Stimulated activated CD8-positive, alpha-beta memory T cell treated with anti-CD3 and anti-CD28 coated beads, Interleukin-12 subunit alpha, Interleukin-12 subunit beta, amount 100 ng/mL, for 1 hour (primary cell): ENCODE data around the gene SLC45A2.
"Not testable (repeated sequence)": the region's sequence is repeated elsewhere in the genome, so short reads cannot be mapped to it uniquely, and the experiment has no call there.

ENCODE experiments used
- DNase-seq: peaks from one replicate; pipeline ENCODE4 v3.0.0-alpha.2; 2020; ENCODE audit warnings: low read depth

Gene SLC45A2, protein sequence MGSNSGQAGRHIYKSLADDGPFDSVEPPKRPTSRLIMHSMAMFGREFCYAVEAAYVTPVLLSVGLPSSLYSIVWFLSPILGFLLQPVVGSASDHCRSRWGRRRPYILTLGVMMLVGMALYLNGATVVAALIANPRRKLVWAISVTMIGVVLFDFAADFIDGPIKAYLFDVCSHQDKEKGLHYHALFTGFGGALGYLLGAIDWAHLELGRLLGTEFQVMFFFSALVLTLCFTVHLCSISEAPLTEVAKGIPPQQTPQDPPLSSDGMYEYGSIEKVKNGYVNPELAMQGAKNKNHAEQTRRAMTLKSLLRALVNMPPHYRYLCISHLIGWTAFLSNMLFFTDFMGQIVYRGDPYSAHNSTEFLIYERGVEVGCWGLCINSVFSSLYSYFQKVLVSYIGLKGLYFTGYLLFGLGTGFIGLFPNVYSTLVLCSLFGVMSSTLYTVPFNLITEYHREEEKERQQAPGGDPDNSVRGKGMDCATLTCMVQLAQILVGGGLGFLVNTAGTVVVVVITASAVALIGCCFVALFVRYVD

GRCh38 chr5:33984671-33985124 lies at the start of gene SLC45A2:
TSS of gene SLC45A2 (minus strand) at chr5:33984693. CDS start at chr5:33984583, 110 bp downstream.
- no peak for DNase-seq

- DNase-seq: no peak
Measured at GRCh38 chr5:34031966-34032365, 47.5 kb upstream of the SLC45A2 start.

GRCh38 chr5:34031117-34031516 lies 46.6 kb upstream of the SLC45A2 start:
- no peak for DNase-seq

DNA sequence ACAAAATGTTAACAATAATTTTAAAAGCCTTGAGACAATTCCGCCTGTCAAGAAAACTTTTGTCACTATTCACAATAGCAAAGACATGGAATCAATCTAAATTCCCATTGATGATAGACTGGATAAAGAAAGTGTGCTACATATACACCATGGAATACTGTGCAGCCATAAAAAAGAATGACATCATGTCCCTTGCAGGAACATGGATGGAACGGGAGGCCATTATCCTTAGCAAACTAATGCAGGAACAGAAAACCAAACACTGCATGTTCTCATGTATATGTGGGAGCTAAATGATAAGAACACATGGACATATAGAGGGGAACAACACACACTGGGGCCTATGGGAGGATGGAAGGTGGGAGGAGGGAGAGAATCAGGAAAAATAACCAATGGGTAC lies 46.1 kb upstream of the SLC45A2 start:
- DNase-seq: not testable (repeated sequence)

- DNase-seq: no peak
Measured at GRCh38 chr5:34030048-34030447, 45.6 kb upstream of the SLC45A2 start.

DNA sequence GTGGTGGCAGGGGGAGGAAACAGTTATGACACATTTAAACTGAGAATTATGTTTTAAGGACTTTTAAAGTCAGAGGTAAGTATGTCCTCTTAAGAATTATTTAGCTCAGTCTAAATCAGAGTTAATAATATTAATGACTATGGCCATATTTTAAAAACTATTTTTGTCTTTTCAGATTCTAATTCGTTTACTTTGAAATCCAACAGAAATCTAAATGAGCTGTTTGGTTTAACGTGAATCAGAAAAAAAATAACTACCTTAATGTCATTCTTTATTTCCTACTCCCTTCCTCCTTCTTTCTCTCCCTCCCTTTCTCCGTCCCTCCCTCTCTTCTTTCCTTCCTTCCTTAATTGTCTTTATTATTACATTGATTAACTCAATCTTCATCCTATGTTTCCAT lies 43.9 kb upstream of the SLC45A2 start:
- no peak for DNase-seq

- DNase-seq: no peak
Measured at GRCh38 chr5:34026089-34026761, 41.7 kb upstream of the SLC45A2 start.

GRCh38 chr5:34022121-34022705 lies 37.7 kb upstream of the SLC45A2 start:
- DNase-seq: no peak

GRCh38 chr5:34021334-34021733 lies 36.8 kb upstream of the SLC45A2 start:
- no peak for DNase-seq

GRCh38 chr5:34020726-34021125 lies 36.2 kb upstream of the SLC45A2 start:
- DNase-seq: no peak

GRCh38 chr5:34017254-34017653 lies 32.8 kb upstream of the SLC45A2 start:
- DNase-seq: no peak

DNA sequence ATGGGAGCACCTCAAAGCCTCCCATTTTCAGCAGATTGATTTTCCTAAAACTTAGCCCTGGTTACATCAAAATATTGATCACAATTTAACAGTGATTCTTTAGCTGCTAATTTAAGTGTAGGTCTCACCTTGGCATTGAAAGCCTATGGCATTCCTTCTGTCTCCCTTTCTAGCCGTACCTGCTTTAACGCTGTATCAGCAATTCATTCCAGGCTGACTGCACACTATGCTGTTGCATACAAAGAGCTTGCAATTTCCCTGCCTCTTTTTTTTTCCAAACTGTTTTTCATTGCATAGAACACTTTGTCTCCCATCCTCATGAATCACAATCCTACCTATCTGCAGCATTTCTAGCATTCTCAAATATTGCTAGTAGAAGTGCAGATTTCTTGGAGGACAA lies 32.3 kb upstream of the SLC45A2 start:
- DNase-seq: no peak

- no peak for DNase-seq
Measured at GRCh38 chr5:34016222-34016621, 31.7 kb upstream of the SLC45A2 start.

- DNase-seq: no peak
Measured at GRCh38 chr5:34015120-34015822, 30.8 kb upstream of the SLC45A2 start.

- DNase-seq: no peak
Measured at GRCh38 chr5:34014626-34015025, 30.1 kb upstream of the SLC45A2 start.

GRCh38 chr5:34013547-34013946 lies 29.1 kb upstream of the SLC45A2 start:
- no peak for DNase-seq

- DNase-seq: no peak
Measured at GRCh38 chr5:34012791-34013190, 28.3 kb upstream of the SLC45A2 start.

GRCh38 chr5:34011536-34011935 lies 27.0 kb upstream of the SLC45A2 start:
- no peak for DNase-seq

- not testable (repeated sequence) for DNase-seq
Measured at GRCh38 chr5:34010146-34010545, 25.7 kb upstream of the SLC45A2 start.

GRCh38 chr5:34009610-34010009 lies 25.1 kb upstream of the SLC45A2 start:
- DNase-seq: no peak

- no peak for DNase-seq
Measured at GRCh38 chr5:34008802-34009201, 24.3 kb upstream of the SLC45A2 start.
